Cerebellar nuclear complex (tissue), 1 donor: Measurements from ENCODE around the gene KCNA3.

Source experiments
- DNase-seq, 2 experiments: peaks; one replicate each; lab custom pipeline; 2025; lab: John Stamatoyannopoulos, UW

The KCNA3 gene

GRCh38 chr1:110674337-110675059 lies at the start of gene KCNA3:
TSS of gene KCNA3 (minus strand) at chr1:110674940. CDS start at chr1:110674809, 131 bp downstream.
- DNase-seq, result peak in 1 of 2 experiments; percentile 59

GRCh38 chr1:110722807-110723206 lies 48.1 kb upstream of the KCNA3 start:
- no peak for DNase-seq

- DNase-seq, result no peak
Observed at GRCh38 chr1:110719908-110720307, 45.2 kb upstream of the KCNA3 start.

- no peak for DNase-seq
Observed at GRCh38 chr1:110718452-110718851, 43.7 kb upstream of the KCNA3 start.

- no peak for DNase-seq
Observed at GRCh38 chr1:110717179-110717578, 42.4 kb upstream of the KCNA3 start.

GRCh38 chr1:110714374-110714995 lies 39.7 kb upstream of the KCNA3 start:
- DNase-seq, result no peak

- no peak for DNase-seq
Observed at GRCh38 chr1:110713221-110713620, 38.5 kb upstream of the KCNA3 start.

GRCh38 chr1:110710314-110710713 lies 35.6 kb upstream of the KCNA3 start:
- no peak for DNase-seq

- DNase-seq, result no peak
Observed at GRCh38 chr1:110708974-110709440, 34.3 kb upstream of the KCNA3 start.

GRCh38 chr1:110707232-110707631 lies 32.5 kb upstream of the KCNA3 start:
- no peak for DNase-seq

- DNase-seq, result no peak
Observed at GRCh38 chr1:110706621-110707020, 31.9 kb upstream of the KCNA3 start.

- DNase-seq, result no peak
Observed at GRCh38 chr1:110702260-110702659, 27.5 kb upstream of the KCNA3 start.

- DNase-seq, result no peak
Observed at GRCh38 chr1:110700767-110701166, 26.0 kb upstream of the KCNA3 start.

GRCh38 chr1:110697606-110698005 lies 22.9 kb upstream of the KCNA3 start:
- DNase-seq, result no peak

GRCh38 chr1:110696818-110697217 lies 22.1 kb upstream of the KCNA3 start:
- no peak for DNase-seq

GRCh38 chr1:110690709-110691365 lies 16.1 kb upstream of the KCNA3 start:
- no peak for DNase-seq

- no peak for DNase-seq
Observed at GRCh38 chr1:110689868-110690267, 15.1 kb upstream of the KCNA3 start.

GRCh38 chr1:110688514-110688913 lies 13.8 kb upstream of the KCNA3 start:
- DNase-seq, result no peak

GRCh38 chr1:110687250-110687649 lies 12.5 kb upstream of the KCNA3 start:
- no peak for DNase-seq

GRCh38 chr1:110686188-110686587 lies 11.4 kb upstream of the KCNA3 start:
- no peak for DNase-seq

- no peak for DNase-seq
Observed at GRCh38 chr1:110684491-110684890, 9.8 kb upstream of the KCNA3 start.

GRCh38 chr1:110682898-110683297 lies 8.2 kb upstream of the KCNA3 start:
- no peak for DNase-seq
